Measurements from ENCODE around the gene EIF4E1B.

The EIF4E1B gene

GRCh38 chr5:176611435-176611834 is 19.0 kb upstream of the EIF4E1B start:
- POLR2A ChIA-PET, result no interaction called here
- TF ChIP-seq FOXK2 (IDR thresholded peaks at IDR 0.05) (no peak), PKNOX1 (IDR thresholded peaks at IDR 0.05) (no peak), ZNF384 (IDR thresholded peaks at IDR 0.05) (no peak), CTBP1 (IDR thresholded peaks at IDR 0.05; ENCODE audit: borderline replicate concordance) (no peak), FOXM1 (IDR thresholded peaks at IDR 0.05; ENCODE audit: borderline replicate concordance) (no peak), NFRKB (IDR thresholded peaks at IDR 0.05) (no peak), L3MBTL2 (conservative IDR thresholded peaks at IDR 0.05) (no peak), SP1 (IDR thresholded peaks at IDR 0.05) (no peak), BHLHE40 (IDR thresholded peaks at IDR 0.05; ENCODE audit: borderline replicate concordance) (no peak), LEF1 (IDR thresholded peaks at IDR 0.05; ENCODE audit: borderline replicate concordance) (no peak), FOXA1 (IDR thresholded peaks at IDR 0.05) (no peak), ELF4 (IDR thresholded peaks at IDR 0.05) (no peak), HDGF (IDR thresholded peaks at IDR 0.05; ENCODE audit: borderline replicate concordance) (no peak), TARDBP (IDR thresholded peaks at IDR 0.05) (no peak), SUZ12 (IDR thresholded peaks at IDR 0.05) (no peak), ARNT (IDR thresholded peaks at IDR 0.05) (no peak)
- DNase-seq (ENCODE audit: extremely low spot score), result peak; percentile 67
- CTCF ChIA-PET, result no interaction called here

GRCh38 chr5:176612008-176612407 is 18.5 kb upstream of the EIF4E1B start:
- ChIA-PET CTCF (interaction anchor here (0.5 to 0.8 kb wide), 2 partner anchors 47 to 403 kb away, joined by 3 read pairs; no protein-coding TSS in a partner anchor), POLR2A (no interaction called here)

GRCh38 chr5:176612855-176613254 is 17.6 kb upstream of the EIF4E1B start:
- DNase-seq (ENCODE audit: extremely low spot score), result no peak
- no peak for TF ChIP-seq ELF4 (IDR thresholded peaks at IDR 0.05)
- no peak for TF ChIP-seq TARDBP (IDR thresholded peaks at IDR 0.05)
- TF ChIP-seq LEF1 (IDR thresholded peaks at IDR 0.05; ENCODE audit: borderline replicate concordance), result no peak
- no peak for TF ChIP-seq FOXA1 (IDR thresholded peaks at IDR 0.05)
- TF ChIP-seq CTBP1 (IDR thresholded peaks at IDR 0.05; ENCODE audit: borderline replicate concordance), result no peak
- TF ChIP-seq ARNT (IDR thresholded peaks at IDR 0.05), result no peak
- no peak for TF ChIP-seq BHLHE40 (IDR thresholded peaks at IDR 0.05; ENCODE audit: borderline replicate concordance)
- no peak for TF ChIP-seq SUZ12 (IDR thresholded peaks at IDR 0.05)
- TF ChIP-seq SP1 (IDR thresholded peaks at IDR 0.05), result no peak
- no peak for TF ChIP-seq FOXK2 (IDR thresholded peaks at IDR 0.05)
- no peak for TF ChIP-seq NFRKB (IDR thresholded peaks at IDR 0.05)
- no peak for TF ChIP-seq FOXM1 (IDR thresholded peaks at IDR 0.05; ENCODE audit: borderline replicate concordance)
- no peak for TF ChIP-seq PKNOX1 (IDR thresholded peaks at IDR 0.05)
- no peak for TF ChIP-seq ZNF384 (IDR thresholded peaks at IDR 0.05)
- TF ChIP-seq L3MBTL2 (conservative IDR thresholded peaks at IDR 0.05), result no peak
- ChIA-PET POLR2A (no interaction called here), CTCF (interaction anchor here (0.8 kb wide), 1 partner anchor 47 kb away, joined by 3 read pairs; no protein-coding TSS in a partner anchor)

More at GRCh38 chr5:176612008-176612407, 18.5 kb upstream of the EIF4E1B start:
- no peak for DNase-seq (ENCODE audit: extremely low spot score)
- TF ChIP-seq FOXM1 (IDR thresholded peaks at IDR 0.05; ENCODE audit: borderline replicate concordance) (no peak), ELF4 (IDR thresholded peaks at IDR 0.05) (no peak), NFRKB (IDR thresholded peaks at IDR 0.05) (no peak), FOXA1 (IDR thresholded peaks at IDR 0.05) (no peak), CTBP1 (IDR thresholded peaks at IDR 0.05; ENCODE audit: borderline replicate concordance) (no peak), TARDBP (IDR thresholded peaks at IDR 0.05) (no peak), SUZ12 (IDR thresholded peaks at IDR 0.05) (no peak), L3MBTL2 (conservative IDR thresholded peaks at IDR 0.05) (no peak), ARNT (IDR thresholded peaks at IDR 0.05) (no peak), HDGF (IDR thresholded peaks at IDR 0.05; ENCODE audit: borderline replicate concordance) (no peak), ZNF384 (IDR thresholded peaks at IDR 0.05) (no peak), SP1 (IDR thresholded peaks at IDR 0.05) (no peak), PKNOX1 (IDR thresholded peaks at IDR 0.05) (no peak), BHLHE40 (IDR thresholded peaks at IDR 0.05; ENCODE audit: borderline replicate concordance) (no peak), FOXK2 (IDR thresholded peaks at IDR 0.05) (no peak)

- no peak for DNase-seq (ENCODE audit: extremely low spot score)
- POLR2A ChIA-PET, result interaction anchor here (0.6 kb wide), 1 partner anchor 36 kb away, joined by 3 read pairs; no protein-coding TSS in a partner anchor
- CTCF ChIA-PET, result no interaction called here
- TF ChIP-seq FOXK2 (IDR thresholded peaks at IDR 0.05), result no peak
- no peak for TF ChIP-seq ELF4 (IDR thresholded peaks at IDR 0.05)
- no peak for TF ChIP-seq L3MBTL2 (conservative IDR thresholded peaks at IDR 0.05)
- no peak for TF ChIP-seq PKNOX1 (IDR thresholded peaks at IDR 0.05)
- TF ChIP-seq SUZ12 (IDR thresholded peaks at IDR 0.05), result no peak
- no peak for TF ChIP-seq SP1 (IDR thresholded peaks at IDR 0.05)
- TF ChIP-seq FOXA1 (IDR thresholded peaks at IDR 0.05), result no peak
- TF ChIP-seq FOXM1 (IDR thresholded peaks at IDR 0.05; ENCODE audit: borderline replicate concordance), result no peak
- no peak for TF ChIP-seq LEF1 (IDR thresholded peaks at IDR 0.05; ENCODE audit: borderline replicate concordance)
- no peak for TF ChIP-seq CTBP1 (IDR thresholded peaks at IDR 0.05; ENCODE audit: borderline replicate concordance)
- no peak for TF ChIP-seq NFRKB (IDR thresholded peaks at IDR 0.05)
- no peak for TF ChIP-seq ZNF384 (IDR thresholded peaks at IDR 0.05)
- TF ChIP-seq BHLHE40 (IDR thresholded peaks at IDR 0.05; ENCODE audit: borderline replicate concordance), result no peak
- TF ChIP-seq ARNT (IDR thresholded peaks at IDR 0.05), result no peak
- TF ChIP-seq TARDBP (IDR thresholded peaks at IDR 0.05), result no peak
- no peak for TF ChIP-seq HDGF (IDR thresholded peaks at IDR 0.05; ENCODE audit: borderline replicate concordance)
Observed at GRCh38 chr5:176614805-176615478, 15.5 kb upstream of the EIF4E1B start.

GRCh38 chr5:176616511-176616910 is 14.0 kb upstream of the EIF4E1B start:
- CTCF ChIA-PET, result no interaction called here
- DNase-seq (ENCODE audit: extremely low spot score), result no peak
- TF ChIP-seq ZNF384 (IDR thresholded peaks at IDR 0.05), result no peak
- no peak for TF ChIP-seq L3MBTL2 (conservative IDR thresholded peaks at IDR 0.05)
- TF ChIP-seq PKNOX1 (IDR thresholded peaks at IDR 0.05), result no peak
- no peak for TF ChIP-seq ELF4 (IDR thresholded peaks at IDR 0.05)
- POLR2A ChIA-PET, result no interaction called here

Data from HEK293T (cell line).